Posterior cingulate gyrus (tissue), 11 donors: ENCODE data around the gene CPLX4.

Experiments used
- DNase-seq, 10 donors: peaks; one replicate each; pipeline versions ENCODE4 v3.0.0 to v3.0.0-alpha.2; 2020 to 2021; ENCODE audit warnings: mixed read lengths in 3 of 10
- intact Hi-C: fragments of 100-400 bp; cut with DNase I; formaldehyde crosslinking; loops from one replicate; pipeline ENCODE4 v1.15.1; 2023

Gene CPLX4

DNA sequence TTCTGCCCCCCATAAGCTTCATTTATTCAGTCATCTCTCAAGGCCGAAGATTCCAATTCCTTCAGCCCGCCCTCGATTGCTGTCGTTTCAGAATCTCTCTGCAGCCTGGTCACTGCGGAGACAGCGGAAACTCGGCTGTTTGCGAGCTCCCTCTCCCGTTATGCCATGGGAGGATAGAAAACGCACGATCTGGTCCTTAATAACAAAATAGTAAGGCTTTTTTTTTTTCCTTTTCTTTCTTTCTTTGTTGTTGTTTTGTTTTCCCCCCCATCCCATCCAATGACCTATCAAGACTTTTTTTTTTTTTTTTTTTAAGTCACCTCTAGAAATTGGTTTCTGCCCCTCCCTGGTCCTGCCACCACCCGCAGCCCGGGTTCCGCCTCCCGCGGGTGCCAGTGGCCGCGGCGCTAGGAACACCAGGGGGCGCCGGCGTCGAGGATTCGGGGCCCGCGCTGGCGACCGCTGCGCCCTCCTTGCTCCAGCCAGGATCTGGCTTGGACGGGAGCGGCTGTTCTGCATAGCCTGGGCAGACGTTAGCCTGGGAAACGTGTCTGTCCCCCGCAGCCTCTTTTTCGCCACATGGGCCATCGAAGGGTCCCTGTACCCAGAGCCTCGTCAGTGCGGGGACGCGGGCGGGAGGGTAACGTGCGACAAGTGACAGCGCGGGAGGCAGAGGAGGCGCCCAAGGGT lies 10.1 kb downstream of the CPLX4 start:
- intact Hi-C loops = loop anchor here (2.0 to 5.0 kb wide), 2 partner anchors 60 to 94 kb away; no protein-coding TSS in a partner anchor
- peak; percentile 20 to 94 (median 68) for DNase-seq

DNA sequence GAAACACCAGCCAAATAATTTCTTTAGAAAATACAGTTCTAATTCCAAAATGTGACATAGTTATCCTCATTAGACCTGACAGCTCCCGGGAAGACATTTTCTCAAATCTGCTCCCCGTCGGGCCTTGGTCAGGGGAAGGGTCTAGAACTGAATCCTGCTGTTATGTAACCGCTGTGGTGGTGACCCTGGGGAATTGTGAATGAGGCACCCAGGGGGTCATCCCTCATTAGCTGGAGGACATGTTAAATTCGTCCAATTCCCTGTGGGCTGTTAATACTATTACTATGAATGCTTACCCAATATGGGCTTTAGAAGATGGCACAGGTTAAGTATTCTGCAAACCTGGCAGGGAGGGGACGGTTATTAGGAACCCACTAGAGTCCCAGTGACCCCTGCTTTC lies 11.8 kb downstream of the CPLX4 start:
- intact Hi-C loops = loop anchor here (5.0 kb wide), 1 partner anchor 96 kb away; no protein-coding TSS in a partner anchor

DNA sequence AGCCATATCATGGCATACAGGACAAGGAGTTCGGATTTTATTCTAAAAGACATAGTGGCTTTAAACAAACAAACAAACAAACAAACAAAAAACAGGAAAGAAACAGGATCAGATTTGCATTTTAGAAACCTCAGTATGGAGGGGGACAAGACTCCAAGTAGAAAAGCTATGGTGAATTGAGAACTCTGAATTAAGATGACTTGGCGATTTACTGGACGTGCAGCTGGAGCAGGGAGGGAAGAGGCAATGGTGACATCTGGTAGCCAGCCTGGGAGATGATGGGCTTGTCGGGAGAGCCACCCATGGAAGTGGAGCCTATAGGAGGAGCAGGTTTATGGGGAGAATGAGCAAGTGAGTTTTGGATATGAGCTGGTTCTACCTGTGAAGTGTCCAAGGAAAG lies 13.2 kb downstream of the CPLX4 start:
- no peak for DNase-seq
- intact Hi-C loops = loop anchor here (5.0 kb wide), 1 partner anchor 97 kb away; no protein-coding TSS in a partner anchor

More for the DNA sequence above, 11.8 kb downstream of the CPLX4 start:
- DNase-seq = peak in 1 of 10 donors; percentile 56

DNA sequence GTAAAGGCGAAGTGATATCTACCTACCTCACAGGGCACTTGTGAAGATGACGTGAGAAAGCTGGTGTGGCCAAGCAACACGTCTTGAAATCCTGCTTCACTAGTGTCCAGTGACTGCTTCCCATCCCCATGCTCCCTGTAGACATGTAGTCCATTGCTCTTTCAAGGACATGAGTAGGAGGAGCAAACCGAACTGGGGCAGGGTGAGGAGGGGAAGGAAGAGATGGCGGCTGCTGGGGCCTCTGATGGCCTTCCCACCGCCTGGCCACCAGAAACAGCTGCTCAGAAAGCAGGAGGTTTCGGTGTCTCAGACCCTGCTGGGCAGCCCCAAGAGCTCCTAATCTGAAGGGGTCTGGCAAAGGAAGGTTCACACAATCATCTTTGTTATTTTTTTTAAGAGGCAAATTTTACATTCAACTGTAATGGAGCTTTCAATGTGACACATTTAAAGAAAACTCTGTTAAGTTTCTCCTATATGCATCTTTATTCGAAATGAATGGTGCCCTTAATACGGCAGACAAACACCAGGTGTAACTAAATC lies 14.7 kb downstream of the CPLX4 start:
- no peak for DNase-seq
- intact Hi-C loops = no loop called here

DNA sequence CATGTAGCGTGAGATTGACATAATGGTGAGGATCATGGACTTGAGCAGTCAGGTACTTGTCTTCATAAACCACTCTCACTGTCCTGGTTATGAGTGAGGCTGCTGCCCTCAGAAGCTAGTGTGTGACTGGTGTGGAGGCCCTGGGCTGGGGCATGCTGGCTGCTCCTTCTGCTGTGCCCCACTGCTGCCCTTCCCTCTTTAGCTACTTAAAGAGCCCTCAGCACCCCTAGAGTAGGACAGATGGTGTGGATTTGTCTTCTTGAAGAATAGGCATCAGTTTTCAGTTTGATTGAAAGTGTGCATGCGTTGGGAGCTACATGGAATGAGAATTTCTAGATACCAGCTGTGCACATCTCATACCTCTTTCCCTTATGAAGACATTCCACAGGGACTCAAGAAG lies 15.4 kb downstream of the CPLX4 start:
- no peak for DNase-seq
- intact Hi-C loops = no loop called here

DNA sequence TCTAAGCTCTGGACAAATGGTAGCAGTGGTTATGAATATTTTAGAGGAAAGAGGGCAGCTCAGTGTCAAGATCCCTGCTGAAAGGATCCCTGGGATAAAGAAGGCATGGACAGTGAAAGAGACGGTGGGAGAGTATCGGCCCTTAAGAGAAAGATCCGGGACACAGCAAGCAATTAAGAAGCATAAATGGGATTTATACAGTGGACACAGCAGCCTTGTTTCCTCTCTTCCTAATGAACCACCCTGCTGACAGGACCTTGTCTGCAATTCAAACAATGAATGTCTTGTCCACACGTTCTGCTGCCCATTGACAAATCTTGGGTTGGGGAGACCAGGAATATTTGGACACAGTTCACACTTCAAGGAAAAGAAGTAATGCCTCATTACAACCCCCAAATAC lies 16.5 kb downstream of the CPLX4 start:
- intact Hi-C loops = no loop called here
- no peak for DNase-seq

DNA sequence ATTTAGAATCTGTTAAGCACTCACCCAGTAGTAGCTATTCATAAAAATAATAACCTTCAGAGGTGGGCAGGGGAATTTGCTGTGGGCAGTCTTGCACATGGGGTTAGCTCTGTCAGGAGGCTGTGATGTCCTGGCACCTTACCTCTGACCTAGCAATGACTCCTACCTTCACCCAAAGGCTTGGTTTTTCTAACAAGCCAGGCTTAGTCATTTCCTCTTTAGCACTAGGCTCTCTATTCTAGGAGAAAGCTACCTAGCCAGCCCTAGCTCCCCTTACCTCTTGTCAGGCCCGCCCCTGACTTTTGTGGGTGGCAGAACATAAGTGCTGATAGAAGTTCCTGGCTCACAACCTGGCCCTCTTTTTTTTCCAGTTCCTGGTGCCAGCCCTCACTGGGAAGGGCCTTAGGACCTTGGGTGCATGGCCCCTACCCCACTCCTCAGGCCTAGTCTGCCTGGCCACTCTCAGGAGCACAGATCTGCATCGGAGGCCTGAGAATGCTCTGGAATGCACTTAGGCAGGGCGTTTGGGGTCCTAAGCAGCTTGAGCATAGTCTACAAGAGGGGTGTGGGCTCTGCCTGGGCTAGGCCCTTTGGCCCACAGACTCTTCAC lies 17.7 kb downstream of the CPLX4 start:
- intact Hi-C loops = no loop called here

DNA sequence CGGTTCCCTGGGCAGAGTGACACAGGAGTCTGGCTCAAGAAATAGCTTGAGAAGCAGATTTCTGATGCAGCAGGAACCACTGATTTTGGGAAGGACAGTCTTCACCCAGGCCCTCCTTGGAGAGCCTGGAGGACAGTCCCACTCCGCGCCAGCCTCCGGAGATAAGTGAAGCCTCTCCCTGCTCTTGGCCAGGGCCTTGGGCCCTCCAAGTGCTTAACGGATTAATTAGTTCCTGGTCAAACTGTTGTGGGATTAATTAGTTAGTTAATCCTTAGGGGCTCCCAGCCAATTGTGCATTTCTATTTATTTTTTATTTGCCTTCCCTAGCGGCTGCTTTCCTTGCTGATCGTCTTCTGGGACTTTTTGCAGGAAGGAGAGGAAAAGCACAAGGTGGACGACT lies 19.6 kb downstream of the CPLX4 start:
- no peak for DNase-seq
- intact Hi-C loops = no loop called here

More for the DNA sequence above, 17.7 kb downstream of the CPLX4 start:
- no peak for DNase-seq

DNA sequence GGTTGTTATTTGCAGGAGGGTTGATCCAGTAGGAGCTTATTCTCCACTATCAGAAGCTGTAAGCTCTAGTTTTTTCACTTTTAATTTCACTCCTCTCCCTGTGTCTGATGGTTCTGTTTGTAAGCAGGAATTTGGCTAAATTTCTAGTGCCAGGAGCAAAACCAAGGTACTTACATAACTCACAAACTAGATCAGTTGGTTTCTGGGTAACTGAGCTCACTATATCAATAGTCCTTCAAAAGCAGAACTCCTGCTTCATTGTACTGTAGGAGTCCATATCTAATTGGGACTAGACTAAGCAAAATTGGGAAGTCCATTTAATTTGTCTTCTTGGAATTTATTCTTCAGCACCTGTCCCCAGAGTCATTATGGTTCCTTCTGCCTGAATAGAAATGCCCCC lies 25.1 kb downstream of the CPLX4 start:
- no peak for DNase-seq
- intact Hi-C loops = no loop called here

DNA sequence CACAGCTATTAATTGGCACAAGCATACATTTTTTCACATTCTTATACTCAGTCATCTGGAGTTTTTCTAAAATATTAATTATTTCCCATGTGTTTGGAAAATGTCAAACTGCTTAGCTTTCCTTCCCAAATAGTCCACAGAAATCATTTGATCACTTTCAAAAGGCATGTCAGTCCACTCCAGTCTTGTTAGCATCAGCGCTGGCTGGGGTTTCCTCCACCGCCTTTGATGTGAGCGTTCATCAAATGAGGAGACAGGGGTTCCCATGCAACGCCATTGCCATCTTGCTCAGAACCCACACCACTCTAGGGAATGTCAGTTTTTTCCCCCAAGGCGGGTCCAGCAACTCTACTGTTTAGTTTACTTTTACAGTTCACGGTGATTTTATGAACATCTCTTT lies 32.1 kb downstream of the CPLX4 start:
- DNase-seq = no peak
- intact Hi-C loops = no loop called here

DNA sequence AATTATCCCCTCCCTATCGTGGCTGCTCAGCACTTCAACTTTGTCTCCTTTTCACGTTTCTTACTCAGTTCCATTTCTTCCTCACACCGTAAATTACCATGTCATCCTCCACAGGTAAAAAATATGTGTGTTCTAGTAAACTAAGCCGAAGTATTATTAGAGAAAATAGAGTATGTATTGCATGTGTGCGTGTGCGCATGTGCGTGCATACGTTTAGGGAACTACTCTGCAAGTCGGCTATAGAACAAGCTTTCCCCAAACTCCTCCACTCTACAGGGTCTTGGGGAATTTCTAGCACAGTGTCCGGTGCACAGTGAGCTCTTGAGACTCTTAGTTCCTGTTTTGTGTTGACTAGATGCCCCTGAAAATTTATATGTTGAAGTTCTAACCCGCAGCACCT lies 36.1 kb downstream of the CPLX4 start:
- DNase-seq = no peak

DNA sequence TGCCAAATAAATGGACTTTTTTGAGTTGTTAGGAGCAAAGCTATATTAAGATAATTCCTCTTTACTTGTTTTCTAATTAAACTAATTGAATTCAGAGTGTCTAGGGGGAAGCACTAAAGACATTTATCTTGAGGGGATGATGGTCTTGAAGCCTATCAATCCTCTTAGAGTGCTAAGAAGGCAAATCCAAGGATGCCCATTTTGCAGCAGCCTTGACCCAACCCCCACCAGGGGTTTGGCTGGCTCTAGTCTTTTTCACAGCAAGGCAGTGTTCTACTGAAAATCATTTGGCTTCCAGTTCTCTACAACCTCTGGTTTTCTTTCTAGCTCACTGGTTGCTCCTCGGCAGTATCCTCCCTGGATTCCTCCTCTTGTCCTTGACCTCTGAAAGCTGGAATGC lies 38.7 kb downstream of the CPLX4 start:
- intact Hi-C loops = no loop called here
- DNase-seq = no peak

More for the DNA sequence above, 36.1 kb downstream of the CPLX4 start:
- intact Hi-C loops = no loop called here

DNA sequence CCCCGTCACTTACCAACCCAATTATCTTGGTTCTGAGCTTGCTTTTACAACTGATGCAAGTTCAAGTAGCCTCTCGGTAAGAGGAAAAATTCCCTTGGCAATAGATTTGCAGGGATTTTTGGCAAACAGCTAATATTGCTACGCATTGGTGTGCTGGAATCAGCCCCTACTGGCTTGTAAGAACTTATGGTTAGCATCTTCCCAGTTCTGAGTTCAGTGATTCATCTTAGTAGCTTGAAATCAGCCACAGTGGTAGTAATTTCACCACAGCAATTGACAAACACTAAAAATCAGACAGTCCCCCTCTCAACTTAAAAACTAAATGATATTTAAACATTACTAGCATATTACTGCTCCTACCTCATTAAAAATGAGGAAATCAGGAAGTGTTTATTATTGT lies 39.3 kb downstream of the CPLX4 start:
- DNase-seq = no peak
- intact Hi-C loops = no loop called here

DNA sequence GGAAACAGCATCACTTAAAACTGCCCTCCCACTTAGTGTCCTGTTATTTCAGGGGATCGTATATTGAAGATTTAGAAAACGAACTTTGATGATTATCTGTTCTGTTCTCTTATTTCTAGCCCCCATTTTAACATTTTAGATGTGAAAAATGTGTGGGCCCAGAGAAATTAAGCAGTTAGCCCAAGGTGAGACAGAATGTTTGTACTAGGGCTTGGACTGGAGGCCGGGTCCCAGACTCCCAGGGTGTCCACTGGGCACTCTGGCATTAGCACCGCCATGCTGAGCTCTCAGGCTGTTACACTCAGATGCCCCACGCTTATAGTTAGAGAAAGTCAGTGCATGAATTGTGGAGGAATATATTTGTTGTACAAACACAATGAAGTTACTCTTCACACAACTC lies 39.7 kb downstream of the CPLX4 start:
- intact Hi-C loops = no loop called here
- DNase-seq = no peak

DNA sequence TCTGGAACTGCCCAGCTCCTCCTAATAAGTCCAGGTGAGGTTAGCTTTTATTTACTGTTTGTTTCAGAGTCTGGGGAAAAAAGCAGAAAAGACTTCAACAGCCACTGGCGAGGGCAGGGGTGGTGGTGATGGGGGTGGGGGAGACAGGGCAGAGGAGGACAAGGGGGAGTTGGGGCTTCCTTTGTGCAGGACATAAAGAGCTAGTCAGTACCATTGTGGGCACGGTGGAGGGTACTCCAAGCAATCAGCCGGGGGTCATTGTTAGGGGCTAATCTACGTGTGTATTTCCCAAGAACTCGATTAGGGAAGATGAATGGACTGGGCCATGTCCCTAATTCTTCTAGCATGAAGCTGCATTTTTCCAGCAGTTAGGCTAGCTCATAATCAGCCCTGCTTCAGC lies 42.4 kb downstream of the CPLX4 start:
- no peak for DNase-seq
- intact Hi-C loops = no loop called here

DNA sequence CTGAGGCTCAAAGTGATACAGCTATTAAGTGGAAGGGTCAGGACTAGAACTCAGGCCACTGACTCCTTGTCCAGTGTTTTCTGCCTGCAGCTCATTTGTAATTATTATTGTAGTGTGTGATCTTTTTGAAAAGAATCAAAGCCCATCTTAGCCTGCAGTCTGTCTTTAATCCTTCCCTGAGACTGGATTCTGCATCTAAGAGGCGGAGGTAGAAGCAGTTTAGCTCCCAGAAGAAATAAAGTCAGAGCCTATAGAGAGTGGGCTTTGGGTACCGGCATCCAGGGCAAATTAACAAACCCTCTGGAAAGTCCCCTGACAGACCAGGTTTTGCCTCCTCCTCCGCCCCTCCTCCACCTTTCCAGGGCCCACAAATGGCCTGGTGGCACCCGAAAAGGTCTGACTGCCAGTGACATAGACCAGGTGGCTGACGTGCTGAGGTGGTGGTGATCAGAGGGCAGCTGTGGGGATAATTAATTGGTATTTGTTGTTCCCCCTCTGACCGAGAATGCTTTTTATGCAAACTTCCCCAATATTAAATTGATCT lies 43.0 kb downstream of the CPLX4 start:
- no peak for DNase-seq
- intact Hi-C loops = no loop called here

DNA sequence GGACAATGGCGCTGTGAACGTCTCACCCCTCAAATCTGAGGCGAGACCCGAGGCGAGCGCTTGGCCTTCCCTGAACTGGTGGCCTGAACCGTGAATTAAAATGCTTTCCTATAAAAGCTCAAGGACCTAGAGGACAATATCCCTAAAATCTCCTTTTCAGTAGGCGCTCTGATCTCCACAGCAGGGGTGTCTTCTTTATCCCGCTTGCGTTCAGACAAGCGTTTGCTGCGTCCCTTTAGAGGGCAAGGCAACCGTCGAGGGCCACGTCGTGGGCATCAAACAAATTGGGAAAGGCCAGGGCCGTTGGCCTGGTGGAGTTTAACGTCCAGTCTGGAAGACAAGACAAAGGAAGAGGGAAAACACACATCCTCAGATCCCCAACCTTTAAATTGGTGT lies 43.9 kb downstream of the CPLX4 start:
- intact Hi-C loops = no loop called here
- DNase-seq = no peak

DNA sequence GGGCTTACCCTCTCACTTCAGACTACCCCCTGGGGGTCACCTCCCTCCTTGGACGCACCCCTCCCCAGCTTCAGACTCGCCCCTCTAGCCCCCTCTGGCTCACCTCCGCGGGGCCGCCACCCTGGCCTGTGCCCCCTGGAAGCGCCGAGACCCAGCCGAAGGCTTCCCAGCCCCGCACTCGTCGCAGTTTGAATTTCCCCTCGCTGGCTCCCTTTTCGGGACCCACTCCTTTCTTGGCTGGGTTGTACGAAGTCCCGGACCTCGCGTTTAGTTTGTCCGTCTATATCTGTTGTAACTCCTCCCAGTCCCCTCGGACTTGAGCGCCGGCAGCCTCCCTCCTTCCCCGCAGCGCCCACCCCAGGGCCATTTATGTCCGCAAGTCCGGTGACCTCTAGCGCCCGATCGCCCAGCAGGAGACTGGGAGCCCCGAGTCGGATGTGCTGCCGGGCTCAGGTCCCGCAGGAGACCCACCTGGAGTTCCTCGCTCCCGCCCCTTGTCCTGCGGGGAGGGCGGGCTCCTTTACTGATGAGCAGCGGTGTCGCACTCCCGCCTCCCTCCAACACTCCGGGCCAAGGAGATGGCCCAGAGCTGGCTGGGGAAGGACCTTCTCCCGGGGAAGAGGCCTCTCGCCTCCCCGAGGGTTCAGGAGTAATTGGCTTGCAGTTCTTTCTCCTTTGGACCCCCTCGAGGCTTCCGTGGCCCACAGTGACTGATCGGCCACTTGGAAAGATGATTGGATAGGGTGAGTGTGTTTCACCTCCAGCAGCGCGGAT lies 44.5 kb downstream of the CPLX4 start:
- intact Hi-C loops = no loop called here
- peak in 1 of 10 donors; percentile 78 for DNase-seq

DNA sequence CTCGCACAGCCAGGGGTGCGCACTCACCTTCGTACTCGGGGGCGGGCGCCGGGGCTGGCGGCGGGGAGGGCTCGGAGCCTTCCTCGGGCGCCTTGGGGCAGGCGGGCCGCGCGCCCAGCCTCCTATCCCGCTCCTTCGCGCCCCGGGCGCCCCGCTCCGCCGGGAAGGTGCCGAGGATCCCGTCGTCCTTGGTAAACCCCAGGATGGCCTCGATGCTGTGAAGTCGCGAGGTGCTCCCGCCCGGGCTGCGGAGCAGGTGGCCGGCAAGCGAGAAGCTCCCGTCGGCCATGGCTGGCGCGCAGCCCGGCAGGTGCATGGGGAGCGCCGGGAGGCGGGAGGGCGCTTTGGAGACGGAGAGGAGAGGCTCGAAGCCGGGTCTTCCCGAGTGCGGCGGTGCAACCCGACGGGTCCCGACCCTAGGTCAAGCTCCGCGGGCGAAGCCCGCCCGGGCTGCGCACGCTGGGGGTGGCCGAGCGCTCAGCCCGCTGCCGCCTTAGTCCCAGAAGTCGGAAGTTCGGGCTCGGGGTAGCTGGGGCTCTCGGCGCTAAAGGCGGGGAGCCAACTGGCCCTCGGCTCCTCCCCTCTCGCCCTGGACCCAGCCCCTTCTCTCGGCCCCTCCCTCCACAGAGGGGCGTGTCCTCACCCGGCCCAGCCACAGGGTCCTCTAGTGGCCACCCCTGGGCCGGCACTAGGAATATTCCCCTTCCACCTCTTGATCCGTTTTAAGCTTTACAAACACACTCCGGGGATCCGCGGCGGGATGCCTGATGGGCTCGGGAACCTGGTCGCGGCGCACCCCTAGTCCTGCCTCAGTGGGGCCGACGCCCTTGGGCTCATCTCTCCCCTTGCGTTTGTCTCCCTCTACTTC lies 45.3 kb downstream of the CPLX4 start, which contains the start of gene RAX:
TSS of gene RAX (minus strand) at position 564 of the 868 bp plus-strand sequence. CDS start at position 316, 248 bp downstream.
- intact Hi-C loops = no loop called here
- DNase-seq = peak in 2 of 10 donors; percentile 75 to 76
